ENCODE data around the gene CDX1.

Gene CDX1

DNA sequence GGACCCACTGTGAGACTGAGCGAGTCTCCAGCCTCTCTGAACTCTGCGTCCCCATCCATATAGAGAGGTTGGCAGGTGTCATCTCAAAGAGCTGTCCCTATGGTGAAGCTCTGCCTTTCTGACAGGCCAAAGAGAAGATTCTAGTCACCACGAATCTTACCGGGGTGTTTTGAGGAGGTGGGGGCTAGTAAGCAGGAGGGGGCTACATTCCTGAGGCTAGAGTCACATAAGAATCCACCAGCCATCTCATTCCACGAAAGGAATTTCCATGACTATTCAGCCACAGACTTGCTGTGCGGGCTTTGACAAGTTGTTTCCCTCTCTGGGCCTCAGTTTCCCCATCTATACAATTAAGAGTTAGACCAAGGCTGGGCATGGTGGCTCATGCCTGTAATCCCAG is 27.2 kb upstream of the CDX1 start:
- no peak overlapping the region for H3K4me3 ChIP-seq (ENCODE audit: extremely low read depth, insufficient read depth, low read length, poor library complexity, severe bottlenecking)
- H3K27ac ChIP-seq (ENCODE audit: low read depth, low read length, severe bottlenecking) = peak overlapping the region; percentile 99
- peaks cover 92% of the 10 kb centered on the region for H3K4me1 ChIP-seq (ENCODE audit: control insufficient read depth, insufficient read depth, low read length, poor library complexity, severe bottlenecking)
- 63 to 70% methylated on average over 2 of the region's 6 CpGs for WGBS, 2 experiments (ENCODE audit: insufficient coverage in 2 of 2)
- H3K9me3 ChIP-seq (ENCODE audit: control insufficient read depth, low read length) = no peaks in the 10 kb centered on the region
- H3K36me3 ChIP-seq (ENCODE audit: control insufficient read depth, insufficient read depth, low read length) = peaks cover 24% of the 10 kb centered on the region

- H3K4me3 ChIP-seq (ENCODE audit: extremely low read depth, insufficient read depth, low read length, poor library complexity, severe bottlenecking) = no peak overlapping the region
- 79 to 87% methylated on average over 6 to 11 of the region's 11 CpGs for WGBS, 2 experiments (ENCODE audit: insufficient coverage in 2 of 2)
- peaks cover 94% of the 10 kb centered on the region for H3K4me1 ChIP-seq (ENCODE audit: control insufficient read depth, insufficient read depth, low read length, poor library complexity, severe bottlenecking)
- H3K27ac ChIP-seq (ENCODE audit: low read depth, low read length, severe bottlenecking) = peak overlapping the region; percentile 99
- H3K9me3 ChIP-seq (ENCODE audit: control insufficient read depth, low read length) = no peaks in the 10 kb centered on the region
- peaks cover 18% of the 10 kb centered on the region for H3K36me3 ChIP-seq (ENCODE audit: control insufficient read depth, insufficient read depth, low read length)
These were observed 25.7 kb upstream of the CDX1 start for GRCh38 chr5:150140830-150141229.

- peaks cover 15% of the 10 kb centered on the region for H3K36me3 ChIP-seq (ENCODE audit: control insufficient read depth, insufficient read depth, low read length)
- H3K9me3 ChIP-seq (ENCODE audit: control insufficient read depth, low read length) = no peaks in the 10 kb centered on the region
- WGBS, 2 experiments (ENCODE audit: insufficient coverage in 2 of 2) = 58 to 67% methylated on average over 8 to 9 of the region's 9 CpGs
- H3K4me1 ChIP-seq (ENCODE audit: control insufficient read depth, insufficient read depth, low read length, poor library complexity, severe bottlenecking) = peaks cover 90% of the 10 kb centered on the region
- H3K27ac ChIP-seq (ENCODE audit: low read depth, low read length, severe bottlenecking) = peak overlapping the region; percentile 99
- no peak overlapping the region for H3K4me3 ChIP-seq (ENCODE audit: extremely low read depth, insufficient read depth, low read length, poor library complexity, severe bottlenecking)
These were observed 24.9 kb upstream of the CDX1 start for GRCh38 chr5:150141544-150142184.

- 79 to 85% methylated on average over 7 to 8 of the region's 14 CpGs for WGBS, 2 experiments (ENCODE audit: insufficient coverage in 2 of 2)
- Histone ChIP-seq H3K36me3 (ENCODE audit: control insufficient read depth, insufficient read depth, low read length) (peaks cover 10% of the 10 kb centered on the region), H3K4me1 (ENCODE audit: control insufficient read depth, insufficient read depth, low read length, poor library complexity, severe bottlenecking) (peaks cover 90% of the 10 kb centered on the region), H3K9me3 (ENCODE audit: control insufficient read depth, low read length) (no peaks in the 10 kb centered on the region), H3K27ac (ENCODE audit: low read depth, low read length, severe bottlenecking) (peak overlapping the region; percentile 99), H3K4me3 (ENCODE audit: extremely low read depth, insufficient read depth, low read length, poor library complexity, severe bottlenecking) (no peak overlapping the region)
These were observed 24.2 kb upstream of the CDX1 start for GRCh38 chr5:150142185-150142958.

DNA sequence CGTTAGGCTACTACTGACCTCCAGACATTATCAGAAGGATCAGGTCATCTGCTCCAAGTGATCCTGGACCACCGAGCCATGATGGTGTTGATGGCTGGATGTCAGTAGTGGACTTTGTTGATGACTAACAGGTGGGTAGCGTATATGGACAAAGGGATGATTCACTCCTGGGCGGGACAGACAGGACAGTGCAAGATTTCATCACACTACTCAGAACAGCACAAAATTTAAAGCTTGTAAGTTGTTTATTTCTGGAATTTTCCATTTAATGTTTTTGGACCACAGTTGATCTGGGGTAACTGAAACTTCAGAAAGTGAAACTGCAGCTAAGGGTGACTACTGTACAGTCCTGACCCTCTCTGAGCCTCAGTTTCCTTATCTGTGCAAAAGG is 23.6 kb upstream of the CDX1 start:
- Histone ChIP-seq H3K4me1 (ENCODE audit: control insufficient read depth, insufficient read depth, low read length, poor library complexity, severe bottlenecking) (peaks cover 87% of the 10 kb centered on the region), H3K27ac (ENCODE audit: low read depth, low read length, severe bottlenecking) (peak overlapping the region; percentile 99), H3K4me3 (ENCODE audit: extremely low read depth, insufficient read depth, low read length, poor library complexity, severe bottlenecking) (no peak overlapping the region), H3K36me3 (ENCODE audit: control insufficient read depth, insufficient read depth, low read length) (peaks cover 10% of the 10 kb centered on the region), H3K9me3 (ENCODE audit: control insufficient read depth, low read length) (no peaks in the 10 kb centered on the region)
- 60 to 88% methylated on average over 1 of the region's 4 CpGs for WGBS, 2 experiments (ENCODE audit: insufficient coverage in 2 of 2)

GRCh38 chr5:150143350-150144245 is 23.0 kb upstream of the CDX1 start:
- H3K4me3 ChIP-seq (ENCODE audit: extremely low read depth, insufficient read depth, low read length, poor library complexity, severe bottlenecking) = no peak overlapping the region
- H3K9me3 ChIP-seq (ENCODE audit: control insufficient read depth, low read length) = no peaks in the 10 kb centered on the region
- peak overlapping the region; percentile 99 for H3K27ac ChIP-seq (ENCODE audit: low read depth, low read length, severe bottlenecking)
- H3K36me3 ChIP-seq (ENCODE audit: control insufficient read depth, insufficient read depth, low read length) = peaks cover 14% of the 10 kb centered on the region
- H3K4me1 ChIP-seq (ENCODE audit: control insufficient read depth, insufficient read depth, low read length, poor library complexity, severe bottlenecking) = peaks cover 80% of the 10 kb centered on the region
- WGBS, 2 experiments (ENCODE audit: insufficient coverage in 2 of 2) = 63 to 69% methylated on average over 16 of the region's 20 CpGs

GRCh38 chr5:150144246-150144801 is 22.3 kb upstream of the CDX1 start:
- Histone ChIP-seq H3K4me3 (ENCODE audit: extremely low read depth, insufficient read depth, low read length, poor library complexity, severe bottlenecking) (no peak overlapping the region), H3K9me3 (ENCODE audit: control insufficient read depth, low read length) (no peaks in the 10 kb centered on the region), H3K36me3 (ENCODE audit: control insufficient read depth, insufficient read depth, low read length) (peaks cover 21% of the 10 kb centered on the region), H3K27ac (ENCODE audit: low read depth, low read length, severe bottlenecking) (peak overlapping the region; percentile 99), H3K4me1 (ENCODE audit: control insufficient read depth, insufficient read depth, low read length, poor library complexity, severe bottlenecking) (peaks cover 81% of the 10 kb centered on the region)
- WGBS, 2 experiments (ENCODE audit: insufficient coverage in 2 of 2) = 32 to 36% methylated on average over 3 to 6 of the region's 14 CpGs

DNA sequence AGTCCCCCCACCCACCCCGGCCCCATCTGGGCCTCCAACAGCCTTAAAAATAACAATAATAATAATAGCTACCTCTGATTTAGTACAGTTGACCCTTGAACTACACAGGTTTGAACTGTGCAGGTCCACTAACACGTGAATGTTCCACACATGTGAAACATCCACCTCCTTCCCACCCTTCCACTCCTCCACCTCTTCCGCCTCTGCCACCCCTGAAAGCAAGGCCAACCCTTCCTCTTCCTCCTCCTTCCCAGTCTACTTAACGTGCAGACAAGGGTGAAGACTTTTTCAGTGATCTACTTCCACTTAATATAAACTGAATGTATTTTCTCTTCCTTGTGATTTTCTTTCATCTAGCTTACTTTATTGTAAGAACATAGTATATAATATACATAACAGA is 21.7 kb upstream of the CDX1 start:
- WGBS, 2 experiments (ENCODE audit: insufficient coverage in 2 of 2) = 25 to 45% methylated on average over 1 to 3 of the region's 4 CpGs
- Histone ChIP-seq H3K27ac (ENCODE audit: low read depth, low read length, severe bottlenecking) (peak overlapping the region; percentile 99), H3K4me1 (ENCODE audit: control insufficient read depth, insufficient read depth, low read length, poor library complexity, severe bottlenecking) (peaks cover 78% of the 10 kb centered on the region), H3K4me3 (ENCODE audit: extremely low read depth, insufficient read depth, low read length, poor library complexity, severe bottlenecking) (no peak overlapping the region), H3K9me3 (ENCODE audit: control insufficient read depth, low read length) (no peaks in the 10 kb centered on the region), H3K36me3 (ENCODE audit: control insufficient read depth, insufficient read depth, low read length) (peaks cover 22% of the 10 kb centered on the region)

- Histone ChIP-seq H3K4me1 (ENCODE audit: control insufficient read depth, insufficient read depth, low read length, poor library complexity, severe bottlenecking) (peaks cover 71% of the 10 kb centered on the region), H3K9me3 (ENCODE audit: control insufficient read depth, low read length) (no peaks in the 10 kb centered on the region), H3K4me3 (ENCODE audit: extremely low read depth, insufficient read depth, low read length, poor library complexity, severe bottlenecking) (no peak overlapping the region), H3K27ac (ENCODE audit: low read depth, low read length, severe bottlenecking) (no peak overlapping the region), H3K36me3 (ENCODE audit: control insufficient read depth, insufficient read depth, low read length) (peaks cover 27% of the 10 kb centered on the region)
- 89% methylated on average over 3 of the region's 5 CpGs; no CpG with 5 or more reads in 1 of the 2 experiments for WGBS, 2 experiments (ENCODE audit: insufficient coverage in 2 of 2)
These were observed 20.3 kb upstream of the CDX1 start for GRCh38 chr5:150146235-150146634.

- Histone ChIP-seq H3K27ac (ENCODE audit: low read depth, low read length, severe bottlenecking) (peak overlapping the region; percentile 23), H3K4me1 (ENCODE audit: control insufficient read depth, insufficient read depth, low read length, poor library complexity, severe bottlenecking) (peaks cover 64% of the 10 kb centered on the region), H3K9me3 (ENCODE audit: control insufficient read depth, low read length) (no peaks in the 10 kb centered on the region), H3K4me3 (ENCODE audit: extremely low read depth, insufficient read depth, low read length, poor library complexity, severe bottlenecking) (no peak overlapping the region), H3K36me3 (ENCODE audit: control insufficient read depth, insufficient read depth, low read length) (peaks cover 27% of the 10 kb centered on the region)
- WGBS, 2 experiments (ENCODE audit: insufficient coverage in 2 of 2) = 88 to 91% methylated on average over 9 to 10 of the region's 14 CpGs
These were observed 19.5 kb upstream of the CDX1 start for GRCh38 chr5:150146862-150147601.
